ENCODE measurements around the gene ULK1. TPM values are rescaled to one million over a fixed set of nuclear protein-coding genes. Genes with fewer than 3 reads are reported as not detected.

Gene ULK1
- total RNA-seq, 1 experiment from 2014 or later: 15.7 TPM

GRCh38 chr12:131915000-131915689 lies 20.7 kb downstream of the ULK1 start:
- Histone ChIP-seq H3K9me2 (replicated peaks; ENCODE audit: low read length) (no peaks in the 10 kb centered on the region), H3F3A (ENCODE audit: low read length, unreplicated experiment) (no peaks in the 10 kb centered on the region), H3K36me3 (ENCODE audit: low read depth, low read length) (peaks cover 37% of the 10 kb centered on the region), H3K27ac (ENCODE audit: low read length) (no peak overlapping the region), H4K20me1 (ENCODE audit: low read length) (no peaks in the 10 kb centered on the region), H3K4me3 (ENCODE audit: low read length) (no peak overlapping the region), H3K9me3 (ENCODE audit: low read length) (no peaks in the 10 kb centered on the region), H3K9ac (ENCODE audit: low read length) (no peak overlapping the region), H3K79me2 (ENCODE audit: low read length) (no peaks in the 10 kb centered on the region), H3K4me1 (ENCODE audit: insufficient read depth, low read length) (peaks cover 22% of the 10 kb centered on the region), H3K4me2 (ENCODE audit: low read length) (no peak overlapping the region), H2AFZ (ENCODE audit: low read length) (no peak overlapping the region), H3K27me3 (ENCODE audit: low read length) (no peaks in the 10 kb centered on the region)
- BruUV-seq (replicated peaks): TSS peak; percentile 17
- POLR2A ChIA-PET (ENCODE audit: unreplicated experiment): no interaction called here
- intact Hi-C loops (cut with micrococcal nuclease): no loop called here
- DNase-seq: no peak
- no peak for TF ChIP-seq CTCF (conservative IDR thresholded peaks at IDR 0.05; ENCODE audit: low read depth, low read length)
- TF ChIP-seq EZH2 (IDR thresholded peaks at IDR 0.05; ENCODE audit: low read length, unreplicated experiment): no peak
- no peak for TF ChIP-seq EZH2phosphoT487 (IDR thresholded peaks at IDR 0.05; ENCODE audit: borderline replicate concordance, low read length)
- CTCF ChIA-PET: no interaction called here
- ATAC-seq: no peak

- intact Hi-C loops (cut with micrococcal nuclease): no loop called here
- ChIA-PET CTCF (no interaction called here), POLR2A (ENCODE audit: unreplicated experiment) (no interaction called here)
- no peaks in the 10 kb centered on the region for H3K9me2 ChIP-seq (replicated peaks; ENCODE audit: low read length)
- no peak overlapping the region for H3K4me2 ChIP-seq (ENCODE audit: low read length)
- H3F3A ChIP-seq (ENCODE audit: low read length, unreplicated experiment): no peaks in the 10 kb centered on the region
- H3K4me3 ChIP-seq (ENCODE audit: low read length): no peak overlapping the region
- ATAC-seq (no peak), DNase-seq (no peak)
- no peak overlapping the region for H3K27ac ChIP-seq (ENCODE audit: low read length)
- H3K36me3 ChIP-seq (ENCODE audit: low read depth, low read length): peaks cover 38% of the 10 kb centered on the region
- no peak overlapping the region for H2AFZ ChIP-seq (ENCODE audit: low read length)
- no peaks in the 10 kb centered on the region for H3K79me2 ChIP-seq (ENCODE audit: low read length)
- H4K20me1 ChIP-seq (ENCODE audit: low read length): no peaks in the 10 kb centered on the region
- BruUV-seq (replicated peaks): no TSS peak
- H3K4me1 ChIP-seq (ENCODE audit: insufficient read depth, low read length): peaks cover 15% of the 10 kb centered on the region
- TF ChIP-seq EZH2 (IDR thresholded peaks at IDR 0.05; ENCODE audit: low read length, unreplicated experiment) (no peak), CTCF (conservative IDR thresholded peaks at IDR 0.05; ENCODE audit: low read depth, low read length) (no peak), EZH2phosphoT487 (IDR thresholded peaks at IDR 0.05; ENCODE audit: borderline replicate concordance, low read length) (no peak)
- no peaks in the 10 kb centered on the region for H3K9me3 ChIP-seq (ENCODE audit: low read length)
- no peaks in the 10 kb centered on the region for H3K27me3 ChIP-seq (ENCODE audit: low read length)
- no peak overlapping the region for H3K9ac ChIP-seq (ENCODE audit: low read length)
Measured at GRCh38 chr12:131915823-131916222, 21.4 kb downstream of the ULK1 start.

- ChIA-PET CTCF (no interaction called here), POLR2A (ENCODE audit: unreplicated experiment) (no interaction called here)
- Histone ChIP-seq H3K4me1 (ENCODE audit: insufficient read depth, low read length) (peaks cover 15% of the 10 kb centered on the region), H3K9ac (ENCODE audit: low read length) (no peak overlapping the region), H3K27me3 (ENCODE audit: low read length) (no peaks in the 10 kb centered on the region), H3K79me2 (ENCODE audit: low read length) (no peaks in the 10 kb centered on the region), H3K9me3 (ENCODE audit: low read length) (no peaks in the 10 kb centered on the region), H3F3A (ENCODE audit: low read length, unreplicated experiment) (no peaks in the 10 kb centered on the region), H3K4me2 (ENCODE audit: low read length) (no peak overlapping the region), H3K27ac (ENCODE audit: low read length) (no peak overlapping the region), H4K20me1 (ENCODE audit: low read length) (no peaks in the 10 kb centered on the region), H3K4me3 (ENCODE audit: low read length) (no peak overlapping the region), H3K36me3 (ENCODE audit: low read depth, low read length) (peaks cover 37% of the 10 kb centered on the region), H2AFZ (ENCODE audit: low read length) (no peak overlapping the region), H3K9me2 (replicated peaks; ENCODE audit: low read length) (no peaks in the 10 kb centered on the region)
- intact Hi-C loops (cut with micrococcal nuclease): no loop called here
- DNase-seq (no peak), ATAC-seq (no peak)
- no TSS peak for BruUV-seq (replicated peaks)
- no peak for TF ChIP-seq EZH2phosphoT487 (IDR thresholded peaks at IDR 0.05; ENCODE audit: borderline replicate concordance, low read length)
- no peak for TF ChIP-seq CTCF (conservative IDR thresholded peaks at IDR 0.05; ENCODE audit: low read depth, low read length)
- no peak for TF ChIP-seq EZH2 (IDR thresholded peaks at IDR 0.05; ENCODE audit: low read length, unreplicated experiment)
Measured at GRCh38 chr12:131916306-131917138, 22.1 kb downstream of the ULK1 start.

Data from PC-3 (cell line).